GM19043 (cell line): Measurements from ENCODE around the gene EGFR.

ENCODE experiments used
- ATAC-seq: cut with Tn5 transposase; IDR thresholded peaks from one replicate; pipeline ENCODE4 v1.9.1; 2021; ENCODE audit warnings: low read depth; ENCODE audit not compliant: unreplicated experiment

The EGFR gene

GRCh38 chr7:55060085-55060484 is 41.3 kb downstream of the EGFR start:
- no peak for ATAC-seq

GRCh38 chr7:55060636-55061022 is 41.8 kb downstream of the EGFR start:
- ATAC-seq = no peak

- no peak for ATAC-seq
Observed at GRCh38 chr7:55061726-55062499, 43.1 kb downstream of the EGFR start.

DNA sequence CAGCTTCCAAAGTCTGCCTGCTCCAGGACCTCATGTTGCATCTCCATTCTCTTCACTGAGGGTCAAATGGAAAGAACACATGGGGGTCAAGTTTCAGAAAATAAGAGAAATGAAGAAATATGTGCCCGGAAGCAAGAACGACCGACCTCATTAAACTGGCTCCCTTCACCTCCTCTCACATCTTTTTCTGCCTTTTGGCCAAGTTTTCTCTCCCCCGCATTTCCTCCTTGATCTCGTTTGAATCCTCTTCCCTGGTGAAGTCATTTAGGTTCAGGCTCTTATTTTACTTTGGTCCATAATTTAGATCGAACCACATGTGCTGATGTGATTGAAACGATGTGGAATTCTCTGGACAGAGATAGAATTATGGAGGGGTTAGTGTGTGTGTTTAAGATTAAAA is 44.2 kb downstream of the EGFR start:
- no peak for ATAC-seq

DNA sequence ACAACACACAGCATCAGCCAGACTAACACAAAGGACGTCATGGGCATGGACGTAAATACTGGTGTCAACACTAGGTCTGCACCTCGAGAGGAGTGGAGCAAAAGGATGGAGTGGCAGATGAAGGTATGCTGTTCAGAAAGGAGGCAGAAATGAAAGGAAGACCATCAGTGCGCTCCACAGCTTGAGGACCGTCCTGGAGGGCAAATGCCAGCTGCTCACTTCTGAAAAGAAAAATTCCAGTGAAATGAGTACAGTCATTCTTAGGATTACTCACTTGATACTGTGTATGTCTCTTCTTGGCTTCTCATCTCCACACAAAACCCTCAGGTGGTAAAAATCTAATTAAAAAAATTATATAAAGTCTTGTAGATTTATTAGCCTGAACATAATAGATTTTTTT is 44.8 kb downstream of the EGFR start:
- ATAC-seq = no peak

- no peak for ATAC-seq
Observed at GRCh38 chr7:55065079-55065478, 46.3 kb downstream of the EGFR start.

DNA sequence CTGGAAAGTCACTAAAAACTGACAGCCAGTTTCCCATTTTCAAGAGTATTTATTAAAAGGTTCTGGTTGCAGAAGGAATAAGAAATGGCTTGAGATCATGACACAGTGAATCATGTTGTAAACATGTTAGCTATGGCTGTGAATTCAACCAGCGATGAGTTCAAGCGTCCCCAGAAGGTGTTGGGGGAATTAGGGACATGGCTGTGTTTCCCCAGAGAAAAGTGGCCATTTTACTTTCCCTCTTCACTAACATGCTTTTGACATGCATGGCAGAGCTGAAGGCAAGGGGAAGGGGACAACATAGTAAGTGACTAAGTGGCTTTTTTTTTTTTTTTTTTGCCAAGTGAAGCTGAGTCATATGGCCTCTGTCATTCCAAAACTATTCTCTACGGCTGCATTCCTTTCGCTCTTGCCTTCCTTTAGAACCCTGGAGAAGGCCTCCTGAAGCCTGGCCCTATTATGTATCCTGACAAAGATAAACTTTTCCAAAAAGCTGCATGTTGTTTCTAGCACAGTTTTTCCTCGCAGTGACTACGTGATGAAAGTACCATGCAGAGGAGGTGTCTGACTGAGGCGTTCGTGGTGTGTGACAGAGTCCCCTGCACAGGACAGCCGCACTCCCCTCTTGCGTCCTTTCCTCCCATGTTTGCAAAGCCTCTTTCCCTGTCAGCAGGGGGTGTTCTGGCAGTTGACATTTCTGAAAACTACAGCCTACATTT is 46.9 kb downstream of the EGFR start:
- peak; percentile 48 for ATAC-seq

- no peak for ATAC-seq
Observed at GRCh38 chr7:55066524-55066923, 47.7 kb downstream of the EGFR start.

- no peak for ATAC-seq
Observed at GRCh38 chr7:55066938-55067337, 48.1 kb downstream of the EGFR start.

- ATAC-seq = no peak
Observed at GRCh38 chr7:55067748-55068147, 48.9 kb downstream of the EGFR start.

GRCh38 chr7:55069271-55069792 is 50.5 kb downstream of the EGFR start:
- no peak for ATAC-seq

DNA sequence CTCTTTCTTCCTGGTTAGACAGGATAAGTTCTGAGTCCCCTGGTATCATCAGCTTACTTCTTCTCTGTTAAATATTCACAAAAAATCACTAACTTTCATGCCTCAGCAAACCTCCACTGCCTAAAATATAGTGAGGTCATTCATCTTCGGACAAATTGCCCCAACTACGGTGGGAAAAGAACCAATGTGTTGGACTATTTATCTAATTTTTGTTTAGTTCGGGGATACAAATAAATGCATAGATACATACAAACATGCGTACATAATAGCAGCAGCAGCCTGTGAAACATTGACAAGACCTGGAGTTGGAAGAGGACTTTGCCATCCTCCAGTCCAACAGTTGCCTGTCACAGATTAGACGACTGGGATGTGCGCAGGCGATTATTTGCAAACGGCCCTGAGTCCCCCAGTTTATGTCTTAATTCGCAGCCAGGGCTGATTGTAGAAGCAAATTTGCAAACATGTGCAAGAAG is 51.5 kb downstream of the EGFR start:
- no peak for ATAC-seq

DNA sequence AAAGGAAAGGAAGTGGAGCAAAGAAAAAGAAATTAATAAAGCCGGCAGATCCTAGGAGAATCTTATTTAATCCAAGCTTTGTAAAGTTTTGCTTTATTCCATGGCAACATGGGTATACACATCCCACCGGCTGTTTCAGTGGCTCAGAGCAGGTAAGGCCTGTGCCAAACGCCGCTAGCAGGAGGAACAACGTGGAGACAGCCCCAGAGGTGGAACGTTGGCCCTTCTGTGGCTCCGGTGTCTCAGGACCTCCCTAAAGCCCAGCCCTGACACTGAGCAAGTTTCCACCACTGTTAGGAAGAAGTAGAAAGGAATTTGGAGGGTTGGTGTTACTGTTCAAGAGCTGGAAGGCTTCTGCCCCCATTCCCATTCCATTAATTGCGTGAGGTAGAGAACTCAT is 52.0 kb downstream of the EGFR start:
- no peak for ATAC-seq

GRCh38 chr7:55071411-55072175 is 52.8 kb downstream of the EGFR start:
- ATAC-seq = no peak

DNA sequence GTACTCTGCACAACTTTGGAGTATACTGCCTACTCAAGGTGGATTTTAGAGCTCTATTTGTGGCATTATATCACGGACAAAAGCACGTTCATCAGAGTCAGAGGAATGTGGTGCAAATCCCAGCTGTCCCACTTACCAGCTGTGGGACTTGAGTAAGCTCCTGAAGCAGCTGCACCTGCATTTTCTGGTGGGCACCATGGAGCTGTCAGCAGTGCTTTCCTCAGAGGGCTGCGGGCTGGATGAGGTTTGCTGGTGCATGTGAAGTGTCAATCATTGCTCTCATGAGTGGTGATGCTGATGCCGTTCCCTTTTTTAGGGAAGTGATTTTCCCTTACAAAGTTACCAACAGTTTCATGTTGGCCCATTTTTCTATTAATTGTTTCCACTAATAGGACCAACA is 53.4 kb downstream of the EGFR start:
- ATAC-seq = no peak

DNA sequence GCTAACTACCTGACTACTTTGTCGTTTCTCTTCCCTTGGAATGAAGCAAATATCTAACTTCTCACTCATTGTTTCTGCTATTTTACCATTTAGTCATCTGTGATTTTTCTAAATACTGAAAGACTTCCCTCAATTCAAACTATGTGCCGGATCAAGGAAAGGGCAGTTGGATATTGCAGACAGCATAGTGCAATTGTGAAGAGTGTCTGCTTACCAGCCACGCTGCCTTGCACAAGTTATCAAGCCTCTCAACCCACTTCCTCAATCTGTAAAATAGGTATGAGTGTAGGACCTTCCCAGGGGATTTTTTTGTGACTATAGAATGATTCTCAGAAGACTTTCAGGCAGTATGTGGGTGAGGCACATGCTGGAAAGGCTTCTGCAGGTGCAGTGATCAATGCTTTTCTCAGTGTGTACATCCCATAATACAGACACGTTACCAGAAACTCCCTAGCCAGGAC is 54.3 kb downstream of the EGFR start:
- ATAC-seq = peak; percentile 50

GRCh38 chr7:55073976-55074528 is 55.2 kb downstream of the EGFR start:
- peak; percentile 84 for ATAC-seq

DNA sequence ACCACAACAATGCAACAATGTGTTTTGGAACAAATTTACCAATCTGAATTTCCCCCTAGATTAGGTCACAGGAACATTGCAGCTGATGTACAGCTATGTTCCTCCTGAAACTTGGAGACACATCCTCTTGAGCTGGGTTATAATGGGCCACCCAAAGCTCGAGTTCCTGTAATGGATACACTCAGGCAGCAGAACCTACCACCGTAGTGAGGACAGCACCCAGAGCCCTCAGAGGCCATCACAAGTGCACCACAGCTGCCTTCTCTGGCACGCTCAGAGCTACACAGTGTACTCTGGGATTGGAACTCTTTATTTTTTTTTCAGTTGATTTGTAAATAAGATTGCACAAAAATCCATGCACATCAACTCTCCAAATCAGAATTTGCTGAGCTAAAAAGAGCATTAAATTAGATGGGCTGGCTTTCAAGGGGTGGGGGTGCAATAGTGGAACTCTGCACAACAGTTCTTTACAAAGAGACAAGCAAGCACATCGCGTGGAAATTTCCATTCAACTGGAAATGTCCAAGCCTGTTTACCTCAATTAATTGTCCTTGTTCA is 56.7 kb downstream of the EGFR start:
- ATAC-seq = no peak

- ATAC-seq = no peak
Observed at GRCh38 chr7:55077561-55078410, 59.0 kb downstream of the EGFR start.
